GM18511 (cell line): Measurements from ENCODE around the gene OR10G3.
"Not testable (repeated sequence)": the region's sequence is repeated elsewhere in the genome, so short reads cannot be mapped to it uniquely, and the experiment has no call there.

Source experiments
- ATAC-seq: cut with Tn5 transposase; IDR thresholded peaks from one replicate; pipeline ENCODE4 v1.9.1; 2021; ENCODE audit warnings: mild to moderate bottlenecking, moderate library complexity; ENCODE audit not compliant: unreplicated experiment

OR10G3 gene

GRCh38 chr14:21579976-21580375 is at the start of gene OR10G3:
OR10G3 (minus strand) TSS chr14:21580076; CDS start chr14:21570744, 9,332 bp downstream.
- no peak for ATAC-seq

- ATAC-seq = no peak
Measured at GRCh38 chr14:21626491-21627230, 46.8 kb upstream of the OR10G3 start.

GRCh38 chr14:21617614-21618013 is 37.7 kb upstream of the OR10G3 start:
- ATAC-seq = no peak

- ATAC-seq = no peak
Measured at GRCh38 chr14:21614240-21614639, 34.4 kb upstream of the OR10G3 start.

GRCh38 chr14:21612324-21612723 is 32.4 kb upstream of the OR10G3 start:
- ATAC-seq = no peak

GRCh38 chr14:21602181-21602580 is 22.3 kb upstream of the OR10G3 start:
- not testable (repeated sequence) for ATAC-seq

GRCh38 chr14:21589317-21589716 is 9.4 kb upstream of the OR10G3 start:
- ATAC-seq = no peak

- ATAC-seq = no peak
Measured at GRCh38 chr14:21575661-21576060, 4.2 kb downstream of the OR10G3 start.

- ATAC-seq = no peak
Measured at GRCh38 chr14:21572604-21573003, 7.3 kb downstream of the OR10G3 start.

- ATAC-seq = no peak
Measured at GRCh38 chr14:21558703-21559170, 21.1 kb downstream of the OR10G3 start.

- no peak for ATAC-seq
Measured at GRCh38 chr14:21557084-21557901, 22.6 kb downstream of the OR10G3 start.

GRCh38 chr14:21556378-21557083 is 23.3 kb downstream of the OR10G3 start:
- ATAC-seq = no peak

GRCh38 chr14:21553266-21553665 is 26.6 kb downstream of the OR10G3 start:
- ATAC-seq = no peak

GRCh38 chr14:21544588-21544987 is 35.3 kb downstream of the OR10G3 start:
- not testable (repeated sequence) for ATAC-seq

- ATAC-seq = no peak
Measured at GRCh38 chr14:21543963-21544362, 35.9 kb downstream of the OR10G3 start.

GRCh38 chr14:21543521-21543960 is 36.3 kb downstream of the OR10G3 start:
- no peak for ATAC-seq

GRCh38 chr14:21541413-21542074 is 38.3 kb downstream of the OR10G3 start:
- ATAC-seq = no peak

GRCh38 chr14:21539189-21539940 is 40.5 kb downstream of the OR10G3 start:
- no peak for ATAC-seq

- no peak for ATAC-seq
Measured at GRCh38 chr14:21537090-21537424, 42.8 kb downstream of the OR10G3 start.

GRCh38 chr14:21536418-21537089 is 43.3 kb downstream of the OR10G3 start:
- ATAC-seq = no peak
